ENCODE data around the gene ABCB8.
A peak's percentile ranks its signal among the peaks of the same experiment; 100 is the strongest.

Gene ABCB8

GRCh38 chr7:151081170-151082101 lies 53.2 kb downstream of the ABCB8 start:
- Histone ChIP-seq H3K4me3 (ENCODE audit: low read depth, low read length) (peak overlapping the region; percentile 45), H3K27ac (peak overlapping the region; percentile 88), H3K36me3 (replicated peaks) (no peaks in the 10 kb centered on the region), H3K27me3 (replicated peaks) (no peaks in the 10 kb centered on the region)
- in situ Hi-C loops (cut with HindIII; ENCODE audit: low pct_ligation_motif_present, low sequenced_read_pairs): no loop called here
- DNase-seq: no peak
- TF ChIP-seq CTCF (IDR thresholded peaks at IDR 0.05; ENCODE audit: low read depth, low read length, missing control alignments): no peak

- TF ChIP-seq CTCF (IDR thresholded peaks at IDR 0.05; ENCODE audit: low read depth, low read length, missing control alignments): no peak
Observed at GRCh38 chr7:151082141-151083070, 54.2 kb downstream of the ABCB8 start.

GRCh38 chr7:151083071-151083823 lies 55.0 kb downstream of the ABCB8 start, which contains the start of gene TMUB1:
TSS of gene TMUB1 (minus strand) at chr7:151083493. CDS start at chr7:151082563, 930 bp downstream.
- TF ChIP-seq CTCF (IDR thresholded peaks at IDR 0.05; ENCODE audit: low read depth, low read length, missing control alignments): no peak
- Histone ChIP-seq H3K27ac (peak within 1 kb of the TSS; percentile 32), H3K36me3 (replicated peaks) (no peaks in the 10 kb centered on the region), H3K27me3 (replicated peaks) (no peaks in the 10 kb centered on the region), H3K4me3 (ENCODE audit: low read depth, low read length) (peak within 1 kb of the TSS; percentile 70)
- in situ Hi-C loops (cut with HindIII; ENCODE audit: low pct_ligation_motif_present, low sequenced_read_pairs): no loop called here
- no peak for DNase-seq

More at GRCh38 chr7:151082141-151083070, 54.2 kb downstream of the ABCB8 start:
- in situ Hi-C loops (cut with HindIII; ENCODE audit: low pct_ligation_motif_present, low sequenced_read_pairs): no loop called here
- Histone ChIP-seq H3K36me3 (replicated peaks) (no peaks in the 10 kb centered on the region), H3K27ac (peak overlapping the region; percentile 32), H3K4me3 (ENCODE audit: low read depth, low read length) (peak overlapping the region; percentile 70), H3K27me3 (replicated peaks) (no peaks in the 10 kb centered on the region)
- no peak for DNase-seq

GRCh38 chr7:151083824-151084160 lies 55.5 kb downstream of the ABCB8 start:
- in situ Hi-C loops (cut with HindIII; ENCODE audit: low pct_ligation_motif_present, low sequenced_read_pairs): no loop called here
- no peak for DNase-seq
- no peaks in the 10 kb centered on the region for H3K36me3 ChIP-seq (replicated peaks)
- H3K27ac ChIP-seq: no peak overlapping the region
- peak overlapping the region; percentile 70 for H3K4me3 ChIP-seq (ENCODE audit: low read depth, low read length)
- no peaks in the 10 kb centered on the region for H3K27me3 ChIP-seq (replicated peaks)
- TF ChIP-seq CTCF (IDR thresholded peaks at IDR 0.05; ENCODE audit: low read depth, low read length, missing control alignments): no peak

- TF ChIP-seq CTCF (IDR thresholded peaks at IDR 0.05; ENCODE audit: low read depth, low read length, missing control alignments): no peak
- DNase-seq: no peak
- in situ Hi-C loops (cut with HindIII; ENCODE audit: low pct_ligation_motif_present, low sequenced_read_pairs): no loop called here
- no peak overlapping the region for H3K27ac ChIP-seq
- no peaks in the 10 kb centered on the region for H3K27me3 ChIP-seq (replicated peaks)
- H3K4me3 ChIP-seq (ENCODE audit: low read depth, low read length): peak overlapping the region; percentile 78
- no peaks in the 10 kb centered on the region for H3K36me3 ChIP-seq (replicated peaks)
Observed at GRCh38 chr7:151085329-151085690, 57.1 kb downstream of the ABCB8 start.

All from brain microvascular endothelial cell (primary cell).